Thyroid gland (tissue), 4 donors: Measurements from ENCODE around the gene CTRL.

ENCODE experiments used
- CTCF ChIP-seq, 6 experiments: fragments of 200-600 bp in 3 of 6; fragments of 450-650 bp in 3 of 6; sonication (generic) in 3 of 6; IDR thresholded peaks; one replicate each; pipeline ENCODE4 v1.5.1; 2016 to 2019; ENCODE audit warnings: antibody characterized with exemption in 6 of 6, mild to moderate bottlenecking in 2 of 6, inconsistent platforms in 1 of 6, moderate library complexity in 1 of 6
- POLR2A ChIP-seq, 2 donors: fragments of 450-650 bp; IDR thresholded peaks; one replicate each; pipeline ENCODE4 v1.6.1; 2017; ENCODE audit warnings: antibody characterized with exemption in 2 of 2, mild to moderate bottlenecking in 2 of 2, moderate library complexity in 1 of 2

- TF ChIP-seq CTCF (IDR thresholded peaks at IDR 0.05) (no peak), POLR2A (IDR thresholded peaks at IDR 0.05) (no peak)
Measured at GRCh38 chr16:67944690-67945391, 13.2 kb upstream of the CTRL start.
